HG03457 (cell line): ENCODE measurements around the gene VPS8.

ENCODE experiments used
- ATAC-seq: cut with Tn5 transposase; IDR thresholded peaks from one replicate; pipeline ENCODE4 v1.9.1; 2021; ENCODE audit warnings: moderate number of reproducible peaks; ENCODE audit not compliant: unreplicated experiment

VPS8 gene

DNA sequence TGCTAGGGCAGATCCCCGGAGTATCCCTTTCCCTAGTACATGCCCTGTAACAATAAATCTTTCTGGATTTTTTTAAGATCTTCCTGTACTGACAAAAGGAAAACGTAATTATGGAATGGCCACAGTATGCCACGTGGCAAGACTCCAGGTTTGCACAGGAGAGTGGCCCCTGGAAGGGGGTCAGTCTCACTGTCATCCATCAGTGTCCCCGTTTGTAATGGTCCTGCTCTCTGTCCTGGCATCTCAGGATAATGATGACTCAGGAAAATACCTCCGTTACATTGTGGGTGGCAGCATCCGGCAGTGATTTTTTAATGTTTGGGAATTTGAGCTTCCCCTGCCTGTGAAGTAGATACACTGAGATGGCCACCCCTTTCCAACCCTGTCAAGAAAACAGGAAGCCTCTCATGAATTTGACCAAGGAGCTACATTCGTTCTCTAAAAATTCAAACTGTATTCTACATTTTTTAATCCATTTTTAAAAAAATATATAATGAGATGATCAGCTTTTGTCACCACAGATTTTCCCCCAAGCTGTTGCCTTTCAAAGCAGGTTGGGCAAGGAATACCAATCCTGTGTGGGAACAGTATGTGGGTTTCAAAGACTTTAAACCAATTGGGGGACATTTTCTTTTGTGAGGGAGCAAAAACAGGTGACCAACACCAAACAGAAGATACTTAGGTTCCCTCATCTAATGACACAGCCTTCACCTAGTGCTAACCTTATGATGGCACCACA, 230.5 kb downstream of the VPS8 start:
- no peak for ATAC-seq

DNA sequence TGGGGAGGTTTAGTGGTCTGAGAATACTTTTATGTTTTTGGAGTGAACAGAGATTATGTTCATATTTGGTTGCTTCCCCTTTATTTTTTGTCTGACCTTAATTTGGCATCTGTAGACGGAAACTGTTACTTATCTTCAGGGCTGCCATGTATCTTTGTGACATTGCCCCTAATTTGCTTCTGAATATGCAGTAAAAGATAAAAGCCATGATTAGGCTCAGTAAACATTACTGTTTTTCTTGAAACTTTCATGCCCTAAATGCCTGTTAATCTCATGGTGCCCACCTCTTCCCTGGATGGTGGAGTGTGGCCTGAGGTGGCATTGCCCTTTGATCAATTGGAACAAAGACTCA, 234.2 kb downstream of the VPS8 start:
- no peak for ATAC-seq

DNA sequence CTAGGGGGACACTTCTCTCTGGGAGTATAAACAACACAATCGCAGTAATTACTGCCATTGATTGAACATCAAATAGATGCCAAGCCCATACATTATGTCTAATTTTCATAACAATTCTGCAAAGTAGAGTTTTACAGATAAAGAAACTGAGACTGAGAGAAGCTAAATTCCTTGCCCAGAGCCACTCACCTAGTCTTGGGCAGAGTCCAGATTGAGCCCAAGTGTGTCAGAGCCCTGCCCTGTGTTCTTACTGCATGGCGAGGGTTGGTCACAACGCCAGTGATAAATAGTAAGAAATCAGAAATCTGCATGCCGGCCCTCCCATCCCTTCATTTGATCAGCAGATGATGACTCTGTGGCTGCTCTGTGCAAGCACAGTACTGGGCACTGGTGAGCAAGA, 234.6 kb downstream of the VPS8 start:
- no peak for ATAC-seq

DNA sequence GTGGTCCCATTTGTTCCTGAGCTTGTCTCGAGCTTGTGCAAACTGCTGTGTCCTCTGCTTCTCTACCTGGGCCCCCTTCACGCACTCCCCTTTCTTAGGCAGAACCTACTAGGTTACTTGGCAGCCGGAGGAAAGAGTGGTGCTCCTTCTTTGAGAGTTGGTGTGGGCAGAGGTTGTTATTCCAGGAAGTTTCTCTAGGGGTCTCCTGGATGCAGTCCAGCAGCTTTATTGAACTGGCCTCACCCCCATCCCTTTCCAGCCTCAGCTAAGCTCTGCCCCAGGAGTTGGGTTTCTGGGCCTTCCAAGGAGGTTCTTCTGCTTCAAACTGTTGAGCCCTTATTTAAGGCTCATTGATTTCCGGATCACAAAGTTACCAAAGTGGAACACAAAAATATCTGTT, 237.7 kb downstream of the VPS8 start:
- ATAC-seq = no peak

DNA sequence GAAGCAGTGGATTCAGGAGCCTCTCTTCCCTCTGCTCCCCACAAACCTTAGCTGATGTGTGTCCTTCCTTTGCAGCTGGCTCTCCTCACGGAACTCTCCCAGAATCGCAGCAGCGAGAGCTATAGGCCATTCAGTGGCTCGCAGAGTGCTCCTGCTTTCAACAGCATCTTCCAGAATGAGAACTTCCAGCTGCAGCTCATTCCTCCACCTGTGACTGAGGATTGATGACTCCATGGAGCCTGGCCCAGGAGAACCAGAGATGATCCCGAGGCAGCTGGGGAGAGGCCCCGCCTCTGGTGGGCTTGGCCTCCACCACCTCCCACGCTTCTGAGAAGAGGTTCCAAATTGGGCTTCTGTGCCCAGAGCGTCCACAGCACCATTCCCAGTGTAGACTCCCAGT, 239.8 kb downstream of the VPS8 start:
- no peak for ATAC-seq

DNA sequence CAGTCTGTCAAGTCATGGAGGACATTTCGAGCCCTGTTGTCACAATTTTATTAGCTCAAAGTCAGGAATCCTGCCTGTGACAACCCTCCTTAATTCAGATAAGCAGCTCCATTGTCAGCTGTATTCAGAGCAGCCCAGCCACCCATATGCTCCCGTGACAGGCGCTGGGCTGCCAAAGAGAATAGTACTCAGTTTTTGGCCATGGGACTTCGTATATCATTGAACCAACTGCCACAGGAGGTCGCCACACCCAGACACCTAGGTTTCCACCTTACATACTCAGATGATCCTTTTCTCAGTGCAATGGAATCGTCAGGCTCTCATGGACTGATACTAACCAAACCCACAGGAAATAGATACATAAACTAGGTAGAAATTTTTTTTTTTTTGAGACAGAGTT, 240.7 kb downstream of the VPS8 start:
- ATAC-seq = no peak

- no peak for ATAC-seq
Observed at GRCh38 chr3:185056908-185057307, 244.9 kb downstream of the VPS8 start.

DNA sequence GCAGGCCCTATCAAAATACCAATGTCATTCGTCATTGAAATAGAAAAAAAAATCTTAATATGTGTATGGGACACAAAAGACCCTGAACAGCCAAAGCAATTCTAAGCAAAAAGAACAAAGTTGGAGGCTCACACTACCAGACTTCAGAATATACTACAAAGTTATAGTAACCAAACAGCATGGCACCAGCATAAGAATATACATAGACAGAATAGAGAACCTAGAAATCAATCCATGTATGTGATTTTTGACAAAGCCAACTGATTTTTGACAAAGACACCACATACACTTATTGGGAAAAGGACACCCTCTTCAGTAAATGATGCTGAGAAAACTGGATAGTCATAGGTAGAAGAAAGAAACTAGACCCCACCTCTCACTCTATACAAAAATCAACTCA, 245.9 kb downstream of the VPS8 start:
- no peak for ATAC-seq

DNA sequence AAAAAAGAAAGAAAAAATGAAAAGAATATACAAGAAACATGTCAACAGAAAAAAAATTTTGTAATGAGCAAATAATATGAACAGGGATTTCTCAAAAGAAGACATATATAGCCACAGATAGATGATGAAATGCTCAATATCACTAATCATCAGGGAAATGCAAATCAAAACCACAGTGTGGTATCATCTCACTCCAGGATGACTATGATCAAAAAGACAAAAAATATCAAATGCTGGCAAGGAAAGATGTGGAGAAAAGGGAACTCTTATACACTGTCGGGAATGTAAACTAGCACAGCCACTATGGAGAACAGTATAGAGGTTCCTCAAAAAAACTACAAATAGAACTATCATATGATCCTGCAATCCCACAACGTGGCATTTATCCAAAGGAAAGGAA, 246.8 kb downstream of the VPS8 start:
- ATAC-seq = no peak

DNA sequence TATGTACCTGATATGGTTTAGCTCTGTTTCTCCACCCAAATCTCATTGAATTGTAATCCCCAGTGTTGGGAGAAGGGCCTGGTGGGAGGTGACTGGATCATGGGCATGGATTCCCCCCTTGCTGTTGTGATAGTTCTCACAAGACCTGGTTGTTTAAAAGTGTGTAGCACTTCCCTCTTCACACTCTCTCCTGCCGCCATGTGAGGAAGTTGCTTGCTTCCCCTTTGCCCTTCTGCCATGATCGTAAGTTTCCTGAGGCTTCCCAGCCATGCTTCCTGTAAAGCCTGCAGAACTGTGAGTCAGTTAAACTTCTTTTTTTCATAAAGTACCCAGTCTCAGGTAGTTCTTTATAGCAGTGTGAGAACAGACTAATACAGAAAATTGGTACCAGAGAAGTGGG, 247.8 kb downstream of the VPS8 start:
- ATAC-seq = no peak

GRCh38 chr3:185060655-185061054, 248.7 kb downstream of the VPS8 start:
- ATAC-seq = no peak

- no peak for ATAC-seq
Observed at GRCh38 chr3:185062191-185062590, 250.2 kb downstream of the VPS8 start.

- ATAC-seq = no peak
Observed at GRCh38 chr3:185063431-185063830, 251.5 kb downstream of the VPS8 start.

- no peak for ATAC-seq
Observed at GRCh38 chr3:185065059-185065458, 253.1 kb downstream of the VPS8 start.

GRCh38 chr3:185066251-185066650, 254.3 kb downstream of the VPS8 start:
- ATAC-seq = no peak

- ATAC-seq = no peak
Observed at GRCh38 chr3:185067173-185067572, 255.2 kb downstream of the VPS8 start.

GRCh38 chr3:185069037-185070030, 257.4 kb downstream of the VPS8 start:
- no peak for ATAC-seq

GRCh38 chr3:185070491-185071286, 258.7 kb downstream of the VPS8 start:
- no peak for ATAC-seq

DNA sequence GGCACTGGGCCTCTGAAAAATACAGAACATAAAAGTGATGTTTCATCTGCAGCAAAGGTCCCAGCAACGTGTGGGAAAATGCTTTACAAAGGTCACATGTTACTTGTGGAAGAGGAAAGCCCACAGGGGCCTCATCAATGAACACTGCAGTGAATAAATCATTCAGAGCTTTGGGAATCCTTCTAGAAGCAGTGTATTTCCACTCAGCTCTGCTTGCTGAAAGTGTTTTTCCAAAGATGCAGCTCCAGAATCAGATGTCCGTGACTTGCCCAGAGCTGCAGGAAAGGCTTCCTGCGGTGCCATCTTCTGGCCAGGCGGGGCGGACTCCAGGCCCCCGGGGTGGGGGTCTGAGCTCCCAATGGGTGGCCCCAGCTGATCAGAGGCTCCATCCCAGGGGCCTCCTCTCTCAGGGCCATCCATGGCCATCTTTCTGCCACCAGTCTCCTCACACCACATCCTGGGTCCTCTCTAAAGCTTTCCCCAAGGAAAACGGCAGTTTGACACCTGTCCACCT, 259.4 kb downstream of the VPS8 start:
- ATAC-seq = no peak

- no peak for ATAC-seq
Observed at GRCh38 chr3:185075547-185075946, 263.6 kb downstream of the VPS8 start.

DNA sequence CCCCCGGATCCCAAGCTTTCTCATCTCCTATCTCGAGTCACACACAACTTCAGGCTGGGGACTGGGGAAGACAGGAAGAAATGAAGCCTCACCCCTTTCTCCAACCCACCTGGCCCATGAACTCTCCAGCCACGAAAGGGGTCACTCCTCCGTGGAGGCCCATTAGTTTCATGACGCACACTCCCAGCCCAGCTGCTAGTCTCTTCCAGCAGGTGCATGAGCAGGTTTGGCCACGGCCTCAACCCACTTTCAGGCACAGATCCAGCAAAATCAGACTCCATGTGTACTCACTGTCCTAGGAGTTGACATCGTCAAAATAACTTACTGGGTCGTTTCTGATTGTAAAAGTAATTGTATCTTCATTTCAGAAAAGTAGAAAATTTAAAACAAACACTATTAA, 264.3 kb downstream of the VPS8 start:
- ATAC-seq = no peak
